ENCODE measurements around the gene RAPH1. TPM values are rescaled to one million over a fixed set of nuclear protein-coding genes. Genes with fewer than 3 reads are reported as not detected.

RAPH1 gene
- total RNA-seq, 1 experiment from 2014 or later, result 114 TPM

GRCh38 chr2:203399031-203399430, 136.1 kb downstream of the RAPH1 start:
- Histone ChIP-seq H3K4me1 (no peaks in the 10 kb centered on the region), H3K27me3 (replicated peaks; ENCODE audit: control insufficient read depth, insufficient read depth, low read length) (no peaks in the 10 kb centered on the region), H3K9me3 (no peaks in the 10 kb centered on the region), H3K4me3 (ENCODE audit: low read depth, low read length) (no peak overlapping the region), H3K36me3 (ENCODE audit: control insufficient read depth, insufficient read depth, low read length) (no peaks in the 10 kb centered on the region; the same call in none of the 2 replicates)
- no peak overlapping the region for H3K4me3 Mint-ChIP-seq (ENCODE audit: unreplicated experiment)
- no peak for DNase-seq
- H3K36me3 Mint-ChIP-seq (ENCODE audit: insufficient read depth, unreplicated experiment), result peaks cover 2% of the 10 kb centered on the region
- ChIA-PET POLR2A (no interaction called here), CTCF (no interaction called here)
- H3K27ac Mint-ChIP-seq (ENCODE audit: unreplicated experiment), result no peak overlapping the region
- intact Hi-C loops (cut with micrococcal nuclease; ENCODE audit: unreplicated experiment), result no loop called here
- no peaks in the 10 kb centered on the region for H3K9me3 Mint-ChIP-seq (ENCODE audit: unreplicated experiment)
- H3K27me3 Mint-ChIP-seq (ENCODE audit: insufficient read depth, unreplicated experiment), result no peaks in the 10 kb centered on the region
- H3K4me1 Mint-ChIP-seq (ENCODE audit: low read depth, unreplicated experiment), result peaks cover 13% of the 10 kb centered on the region
- BruUV-seq (replicated peaks), result no TSS peak
- TF ChIP-seq CTCF (IDR thresholded peaks at IDR 0.05; ENCODE audit: insufficient read depth in 1 of 2, low read depth in 1 of 2, low read length in 1 of 2, severe bottlenecking in 1 of 2, unreplicated experiment in 1 of 2), result no peak

DNA sequence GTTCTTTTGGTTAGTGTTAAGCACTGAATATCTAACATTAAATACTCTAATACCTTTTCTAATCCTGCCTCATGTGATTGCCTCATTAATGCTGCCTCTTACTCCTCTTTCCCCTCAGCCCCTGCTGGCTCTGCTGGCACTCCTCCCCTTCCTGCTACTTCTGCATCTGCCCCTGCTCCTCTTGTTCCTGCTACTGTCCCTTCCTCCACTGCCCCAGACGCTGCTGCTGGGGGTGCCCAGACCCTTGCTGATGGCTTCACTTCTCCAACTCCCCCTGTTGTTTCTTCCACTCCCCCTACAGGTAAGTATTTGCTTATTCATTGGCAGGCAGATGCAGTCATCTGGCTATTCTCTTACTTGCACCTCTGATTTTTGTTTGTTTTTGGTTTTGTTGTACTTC, 138.4 kb downstream of the RAPH1 start:
- TF ChIP-seq CTCF (IDR thresholded peaks at IDR 0.05; ENCODE audit: insufficient read depth in 1 of 2, low read depth in 1 of 2, low read length in 1 of 2, severe bottlenecking in 1 of 2, unreplicated experiment in 1 of 2), result peak; percentile 43 to 60
- no peaks in the 10 kb centered on the region for H3K9me3 ChIP-seq
- CTCF ChIA-PET, result no interaction called here
- no peaks in the 10 kb centered on the region for H3K4me1 ChIP-seq
- Mint-ChIP-seq H3K36me3 (ENCODE audit: insufficient read depth, unreplicated experiment) (no peaks in the 10 kb centered on the region), H3K4me3 (ENCODE audit: unreplicated experiment) (peak overlapping the region; percentile 6), H3K4me1 (ENCODE audit: low read depth, unreplicated experiment) (peaks cover 13% of the 10 kb centered on the region), H3K9me3 (ENCODE audit: unreplicated experiment) (no peaks in the 10 kb centered on the region), H3K27me3 (ENCODE audit: insufficient read depth, unreplicated experiment) (no peaks in the 10 kb centered on the region), H3K27ac (ENCODE audit: unreplicated experiment) (no peak overlapping the region)
- H3K36me3 ChIP-seq (ENCODE audit: control insufficient read depth, insufficient read depth, low read length), result no peaks in the 10 kb centered on the region; the same call in 1 of the 2 replicates
- POLR2A ChIA-PET, result no interaction called here
- intact Hi-C loops (cut with micrococcal nuclease; ENCODE audit: unreplicated experiment), result no loop called here
- BruUV-seq (replicated peaks), result no TSS peak
- H3K27me3 ChIP-seq (replicated peaks; ENCODE audit: control insufficient read depth, insufficient read depth, low read length), result no peaks in the 10 kb centered on the region
- H3K4me3 ChIP-seq (ENCODE audit: low read depth, low read length), result no peak overlapping the region
- peak in 1 of 2 experiments; percentile 29 for DNase-seq

- BruUV-seq (replicated peaks), result no TSS peak
- Histone ChIP-seq H3K36me3 (ENCODE audit: control insufficient read depth, insufficient read depth, low read length) (no peaks in the 10 kb centered on the region; the same call in 1 of the 2 replicates), H3K9me3 (no peaks in the 10 kb centered on the region), H3K4me1 (no peaks in the 10 kb centered on the region), H3K4me3 (ENCODE audit: low read depth, low read length) (no peak overlapping the region), H3K27me3 (replicated peaks; ENCODE audit: control insufficient read depth, insufficient read depth, low read length) (no peaks in the 10 kb centered on the region)
- no peaks in the 10 kb centered on the region for H3K9me3 Mint-ChIP-seq (ENCODE audit: unreplicated experiment)
- H3K27me3 Mint-ChIP-seq (ENCODE audit: insufficient read depth, unreplicated experiment), result no peaks in the 10 kb centered on the region
- no peak overlapping the region for H3K27ac Mint-ChIP-seq (ENCODE audit: unreplicated experiment)
- no peak for DNase-seq
- peaks cover 7% of the 10 kb centered on the region for H3K4me1 Mint-ChIP-seq (ENCODE audit: low read depth, unreplicated experiment)
- no peak for TF ChIP-seq CTCF (IDR thresholded peaks at IDR 0.05; ENCODE audit: insufficient read depth in 1 of 2, low read depth in 1 of 2, low read length in 1 of 2, severe bottlenecking in 1 of 2, unreplicated experiment in 1 of 2)
- intact Hi-C loops (cut with micrococcal nuclease; ENCODE audit: unreplicated experiment), result no loop called here
- H3K4me3 Mint-ChIP-seq (ENCODE audit: unreplicated experiment), result no peak overlapping the region
- ChIA-PET POLR2A (no interaction called here), CTCF (no interaction called here)
- peaks cover 3% of the 10 kb centered on the region for H3K36me3 Mint-ChIP-seq (ENCODE audit: insufficient read depth, unreplicated experiment)
Observed at GRCh38 chr2:203395858-203396257, 139.2 kb downstream of the RAPH1 start.

All from Caco-2 (cell line).